Lung microvascular endothelial cell (primary cell): Measurements from ENCODE around the gene NR3C2. TPM values are rescaled to one million over a fixed set of nuclear protein-coding genes. Genes with fewer than 3 reads are reported as not detected.
"Not testable (repeated sequence)": the region's sequence is repeated elsewhere in the genome, so short reads cannot be mapped to it uniquely, and the experiment has no call there.

Source experiments
- DNase-seq, 2 donors: peaks; one replicate each; pipeline versions ENCODE4 v3.0.0 to v3.0.0-alpha.2; 2010; ENCODE audit warnings: low read depth in 2 of 2
- total RNA-seq: library from RNA; depleted of rRNA; stranded (reverse); fragments of >200 nt; gene quantifications from 2 replicates; pipeline ENCODE4 v1.2.1, GENCODE V29; 2014

The NR3C2 gene
- total RNA-seq, 1 donor from 2014 or later = 4.6 TPM

- DNase-seq = no peak
Observed at GRCh38 chr4:148114436-148114835, 327.8 kb downstream of the NR3C2 start.

GRCh38 chr4:148112231-148112982, 329.8 kb downstream of the NR3C2 start:
- DNase-seq = peak in 1 of 2 donors; percentile 46

GRCh38 chr4:148110169-148110568, 332.0 kb downstream of the NR3C2 start:
- no peak for DNase-seq

- DNase-seq = no peak
Observed at GRCh38 chr4:148109216-148109615, 333.0 kb downstream of the NR3C2 start.

- no peak for DNase-seq
Observed at GRCh38 chr4:148108766-148109165, 333.4 kb downstream of the NR3C2 start.

- no peak for DNase-seq
Observed at GRCh38 chr4:148103597-148104355, 338.4 kb downstream of the NR3C2 start.

GRCh38 chr4:148101790-148102189, 340.4 kb downstream of the NR3C2 start:
- no peak for DNase-seq

- DNase-seq = no peak
Observed at GRCh38 chr4:148101235-148101634, 341.0 kb downstream of the NR3C2 start.

GRCh38 chr4:148097801-148098200, 344.4 kb downstream of the NR3C2 start:
- no peak for DNase-seq

GRCh38 chr4:148095346-148095923, 346.8 kb downstream of the NR3C2 start:
- no peak for DNase-seq

GRCh38 chr4:148094149-148094548, 348.1 kb downstream of the NR3C2 start:
- no peak for DNase-seq

- no peak for DNase-seq
Observed at GRCh38 chr4:148093065-148093464, 349.1 kb downstream of the NR3C2 start.

GRCh38 chr4:148092316-148093014, 349.7 kb downstream of the NR3C2 start:
- no peak for DNase-seq

GRCh38 chr4:148091896-148092295, 350.3 kb downstream of the NR3C2 start:
- DNase-seq = no peak

- DNase-seq = no peak
Observed at GRCh38 chr4:148090503-148091476, 351.4 kb downstream of the NR3C2 start.

- DNase-seq = no peak
Observed at GRCh38 chr4:148090029-148090428, 352.2 kb downstream of the NR3C2 start.

- DNase-seq = no peak
Observed at GRCh38 chr4:148089624-148090023, 352.6 kb downstream of the NR3C2 start.

- not testable (repeated sequence) for DNase-seq
Observed at GRCh38 chr4:148083073-148083472, 359.1 kb downstream of the NR3C2 start.

GRCh38 chr4:148081745-148082144, 360.5 kb downstream of the NR3C2 start:
- DNase-seq = no peak

- DNase-seq = no peak
Observed at GRCh38 chr4:148081267-148081666, 360.9 kb downstream of the NR3C2 start.

- DNase-seq = no peak
Observed at GRCh38 chr4:148079961-148080360, 362.3 kb downstream of the NR3C2 start.
